Mesenchymal stem cell (in vitro differentiated cells and primary cell): Measurements from ENCODE around the gene THBD.
A peak's percentile ranks its signal among the peaks of the same experiment; 100 is the strongest.

Experiments
- DNase-seq: peaks from one replicate; pipeline ENCODE4 v3.0.0-alpha.2; 2013
- H2AFZ ChIP-seq: one replicate; pipeline ENCODE4 v1.6.1; 2013; ENCODE audit warnings: low read depth, mild to moderate bottlenecking, control low read depth, inconsistent platforms, low read length, moderate library complexity
- H2AK5ac ChIP-seq: 2 replicates; pipeline ENCODE4 v1.6.1; 2013; ENCODE audit warnings: low read length, moderate library complexity, mild to moderate bottlenecking, inconsistent platforms; ENCODE audit not compliant: severe bottlenecking
- H2BK120ac ChIP-seq: one replicate; pipeline ENCODE4 v1.6.1; 2013; ENCODE audit warnings: low read depth, mild to moderate bottlenecking, inconsistent platforms, low read length, moderate library complexity
- H2BK12ac ChIP-seq, 2 experiments: one replicate each; pipeline ENCODE4 v1.6.1; 2013; ENCODE audit warnings: inconsistent platforms in 2 of 2, low read length in 2 of 2, mild to moderate bottlenecking in 2 of 2, moderate library complexity in 2 of 2, control low read depth in 1 of 2
- H2BK15ac ChIP-seq: one replicate; pipeline ENCODE4 v1.6.1; 2013; ENCODE audit warnings: mild to moderate bottlenecking, low read depth, inconsistent platforms; ENCODE audit not compliant: poor library complexity, severe bottlenecking
- H2BK5ac ChIP-seq: 2 replicates; pipeline ENCODE4 v1.6.1; 2013; ENCODE audit warnings: low read depth, mild to moderate bottlenecking, low read length, control low read depth, inconsistent platforms; ENCODE audit not compliant: poor library complexity, severe bottlenecking
- H3K14ac ChIP-seq, 2 experiments: one replicate each; pipeline ENCODE4 v1.6.1; 2013; ENCODE audit warnings: inconsistent platforms in 2 of 2, low read length in 2 of 2, control low read depth in 1 of 2, mild to moderate bottlenecking in 1 of 2, moderate library complexity in 1 of 2
- H3K18ac ChIP-seq, 2 experiments: one replicate each; pipeline ENCODE4 v1.6.1; 2013; ENCODE audit warnings: inconsistent platforms in 2 of 2, low read length in 2 of 2, control low read depth in 1 of 2, low read depth in 1 of 2, mild to moderate bottlenecking in 1 of 2
- H3K23ac ChIP-seq, 2 experiments: one replicate each; pipeline ENCODE4 v1.6.1; 2013; ENCODE audit warnings: inconsistent platforms in 2 of 2, low read length in 2 of 2, mild to moderate bottlenecking in 2 of 2, moderate library complexity in 2 of 2, control low read depth in 1 of 2
- H3K27ac ChIP-seq: 2 replicates; pipeline ENCODE4 v1.5.1; 2013; ENCODE audit warnings: mild to moderate bottlenecking, moderate library complexity, low read length, control low read depth, inconsistent platforms; ENCODE audit not compliant: poor library complexity, severe bottlenecking
- H3K27me3 ChIP-seq, 2 experiments: 2 replicates each; pipeline versions ENCODE4 v1.6.1 to v1.7.0; 2013; ENCODE audit warnings: low read length in 2 of 2, mild to moderate bottlenecking in 2 of 2, moderate library complexity in 2 of 2, control low read depth in 1 of 2, inconsistent platforms in 1 of 2; ENCODE audit not compliant: control insufficient read depth in 1 of 2, insufficient read depth in 1 of 2
- H3K36me3 ChIP-seq, 2 experiments: 2 replicates each; pipeline versions ENCODE4 v1.6.1 to v1.7.0; 2013; ENCODE audit warnings: low read length in 2 of 2, control low read depth in 1 of 2, inconsistent platforms in 1 of 2, low read depth in 1 of 2, mild to moderate bottlenecking in 1 of 2; ENCODE audit not compliant: insufficient read depth in 2 of 2, control insufficient read depth in 1 of 2
- H3K4ac ChIP-seq, 2 experiments: one replicate each; pipeline ENCODE4 v1.6.1; 2013; ENCODE audit warnings: inconsistent platforms in 2 of 2, low read length in 2 of 2, mild to moderate bottlenecking in 2 of 2, moderate library complexity in 2 of 2, control low read depth in 1 of 2, low read depth in 1 of 2
- H3K4me1 ChIP-seq: 2 replicates; pipeline ENCODE4 v1.6.1; 2013; ENCODE audit warnings: low read depth, low read length, control low read depth; ENCODE audit not compliant: control insufficient read depth, insufficient read depth
- H3K4me2 ChIP-seq: 2 replicates; pipeline ENCODE4 v1.6.1; 2013; ENCODE audit warnings: low read length, mild to moderate bottlenecking, inconsistent platforms; ENCODE audit not compliant: poor library complexity, severe bottlenecking
- H3K4me3 ChIP-seq, 2 experiments: 2 replicates each; pipeline versions ENCODE4 v1.5.1 to v1.7.0; 2013; ENCODE audit warnings: low read length in 2 of 2, mild to moderate bottlenecking in 2 of 2, control low read depth in 1 of 2, low read depth in 1 of 2; ENCODE audit not compliant: insufficient read depth in 1 of 2
- H3K79me1 ChIP-seq: replicated peaks from 2 replicates; pipeline ENCODE4 v1.6.1; 2013; ENCODE audit warnings: mild to moderate bottlenecking, control low read depth, low read length, inconsistent platforms; ENCODE audit not compliant: poor library complexity, severe bottlenecking
- H3K9ac ChIP-seq: 2 replicates; pipeline ENCODE4 v1.7.0; 2013; ENCODE audit warnings: mild to moderate bottlenecking, low read length, moderate library complexity
- H3K9me3 ChIP-seq: 2 replicates; pipeline ENCODE4 v1.7.0; 2013; ENCODE audit warnings: mild to moderate bottlenecking, low read length; ENCODE audit not compliant: control insufficient read depth
- H4K8ac ChIP-seq: one replicate; pipeline ENCODE4 v1.6.1; 2013; ENCODE audit warnings: inconsistent platforms, mild to moderate bottlenecking, low read length, moderate library complexity
- H4K91ac ChIP-seq: one replicate; pipeline ENCODE4 v1.6.1; 2013; ENCODE audit warnings: mild to moderate bottlenecking, low read length, inconsistent platforms
- WGBS: methylation state at CpG from one replicate; pipeline ENCODE4 v1.1.7; 2013; ENCODE audit warnings: mixed read lengths; 5-methylcytosine and 5-hydroxymethylcytosine counted together

The THBD gene

DNA sequence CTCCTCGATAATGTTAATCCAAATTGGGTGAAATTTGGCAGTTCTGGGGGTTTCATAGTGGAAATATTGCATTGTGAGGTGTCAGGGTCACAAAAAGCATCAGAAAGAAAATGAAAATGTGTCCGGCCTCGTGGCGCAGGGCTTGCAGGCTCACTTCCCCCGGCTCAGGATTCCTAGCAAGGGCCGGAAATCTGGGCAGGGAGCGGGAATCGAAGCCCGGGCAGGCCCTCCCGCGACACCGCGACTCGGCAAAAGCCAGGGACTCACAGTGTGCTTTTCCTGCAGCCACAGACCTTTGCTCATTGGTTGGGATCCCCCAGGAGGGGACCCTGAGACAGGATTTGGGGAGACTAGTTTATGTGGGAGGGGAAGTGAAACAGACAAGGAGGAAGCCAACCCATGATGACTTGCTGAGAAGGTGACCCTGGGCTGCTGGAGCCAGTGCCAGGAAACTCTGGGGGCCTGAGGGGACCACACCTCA is 37.5 kb upstream of the THBD start:
- no peak overlapping the region for H3K4me2 ChIP-seq
- no peaks in the 10 kb centered on the region for H3K36me3 ChIP-seq
- H3K4ac ChIP-seq: no peak overlapping the region
- no peak overlapping the region for H3K4me3 ChIP-seq
- H3K79me1 ChIP-seq: no peaks in the 10 kb centered on the region
- no peak overlapping the region for H3K23ac ChIP-seq
- no peak overlapping the region for H2BK15ac ChIP-seq
- peaks cover 7 to 10% of the 10 kb centered on the region in 2 experiments for H3K27me3 ChIP-seq
- H3K9ac ChIP-seq: no peak overlapping the region
- H2BK12ac ChIP-seq: no peak overlapping the region
- no peak overlapping the region for H3K18ac ChIP-seq
- H3K14ac ChIP-seq: no peak overlapping the region
- H3K27ac ChIP-seq: no peak overlapping the region
- H3K4me1 ChIP-seq: peaks cover 2% of the 10 kb centered on the region
- H4K91ac ChIP-seq: no peak overlapping the region
- no peak overlapping the region for H4K8ac ChIP-seq
- no peak overlapping the region for H2BK5ac ChIP-seq
- H2AFZ ChIP-seq: no peak overlapping the region
- no peak overlapping the region for H2BK120ac ChIP-seq
- no peak overlapping the region for H2AK5ac ChIP-seq
- DNase-seq: no peak
- WGBS: 90% methylated on average over 14 of the region's 14 CpGs
- H3K9me3 ChIP-seq: no peaks in the 10 kb centered on the region

DNA sequence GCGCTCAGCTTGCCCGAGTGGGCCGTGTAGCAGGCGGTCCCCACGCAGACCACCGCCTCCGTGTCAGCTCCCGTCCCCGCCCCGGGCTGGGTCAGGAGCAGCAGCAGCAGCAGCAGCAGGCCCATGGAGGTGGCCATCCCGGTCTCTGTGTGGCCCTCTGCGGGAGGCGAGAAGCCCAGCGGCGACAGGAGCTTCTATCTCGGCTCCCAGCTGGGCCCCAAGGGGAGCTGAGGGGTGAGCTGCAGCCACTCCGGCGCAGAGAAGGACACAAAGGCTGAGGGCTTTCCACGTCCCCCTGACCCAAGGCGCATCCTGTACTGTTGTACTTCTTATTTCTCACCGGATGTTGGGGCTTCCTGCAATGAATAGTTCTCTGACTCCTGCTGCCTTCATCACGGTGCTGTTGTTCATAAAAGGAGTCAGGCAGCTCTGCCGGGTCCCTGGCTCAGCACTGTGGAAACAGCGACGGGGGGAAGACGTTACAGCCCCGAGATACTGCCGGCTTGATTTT is 36.6 kb upstream of the THBD start, which contains the start of gene CD93:
Gene CD93, minus strand, starts transcription at position 269 of the 511 bp plus-strand sequence. Its CDS starts 132 bp downstream, at position 137.
- no peaks in the 10 kb centered on the region for H3K9me3 ChIP-seq
- no peak within 1 kb of the TSS for H3K23ac ChIP-seq
- no peak within 1 kb of the TSS for H2BK15ac ChIP-seq
- H3K14ac ChIP-seq: no peak within 1 kb of the TSS
- no peak within 1 kb of the TSS for H3K18ac ChIP-seq
- peaks cover 3 to 8% of the 10 kb centered on the region in 2 experiments for H3K27me3 ChIP-seq
- no peak within 1 kb of the TSS for H3K4me2 ChIP-seq
- H2AK5ac ChIP-seq: no peak within 1 kb of the TSS
- H4K8ac ChIP-seq: no peak within 1 kb of the TSS
- H3K27ac ChIP-seq: no peak within 1 kb of the TSS
- no peaks in the 10 kb centered on the region for H3K79me1 ChIP-seq
- no peak within 1 kb of the TSS for H3K9ac ChIP-seq
- WGBS: 78% methylated on average over 27 of the region's 28 CpGs
- no peaks in the 10 kb centered on the region for H3K36me3 ChIP-seq
- no peak within 1 kb of the TSS for H2BK120ac ChIP-seq
- no peak within 1 kb of the TSS for H4K91ac ChIP-seq
- DNase-seq: no peak
- H2AFZ ChIP-seq: peak within 1 kb of the TSS; percentile 2
- peaks cover 2% of the 10 kb centered on the region for H3K4me1 ChIP-seq
- no peak within 1 kb of the TSS for H2BK5ac ChIP-seq
- no peak within 1 kb of the TSS for H3K4ac ChIP-seq
- H2BK12ac ChIP-seq: no peak within 1 kb of the TSS
- no peak within 1 kb of the TSS for H3K4me3 ChIP-seq

DNA sequence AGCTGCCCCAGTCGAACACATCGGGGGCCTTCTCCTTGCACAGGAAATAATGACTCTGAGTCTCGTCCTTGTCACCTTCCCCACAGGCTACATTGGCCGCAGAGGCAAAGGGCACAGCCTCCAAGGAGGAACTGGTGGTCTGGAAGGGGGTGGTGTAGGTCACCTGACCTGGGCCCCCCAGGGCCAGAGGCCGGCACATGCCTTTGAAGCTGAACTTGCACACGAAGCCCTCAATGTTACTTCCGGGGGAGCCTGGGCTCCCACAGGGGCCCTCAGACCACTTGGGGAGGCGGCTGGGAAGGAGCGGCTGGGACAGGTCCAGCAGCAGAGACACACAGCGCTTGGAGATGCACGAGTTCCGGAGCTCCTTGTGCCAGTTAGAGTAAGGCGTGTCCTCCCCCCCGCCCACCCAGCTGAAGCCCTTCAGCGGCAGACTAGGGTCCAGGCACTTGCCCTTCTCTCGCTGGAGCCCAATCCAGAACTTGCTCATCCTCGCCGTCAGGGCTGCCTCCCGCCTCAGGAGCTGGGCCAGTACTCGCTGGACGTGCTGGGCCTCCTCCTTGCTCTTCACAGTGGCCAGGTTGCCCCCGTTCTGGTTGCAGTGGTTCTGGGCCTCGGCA is 36.1 kb upstream of the THBD start:
- Histone ChIP-seq H2AFZ (no peak overlapping the region), H3K23ac (no peak overlapping the region), H4K91ac (no peak overlapping the region), H2BK12ac (no peak overlapping the region), H3K4me2 (no peak overlapping the region), H3K18ac (no peak overlapping the region), H3K14ac (no peak overlapping the region), H2BK5ac (no peak overlapping the region), H3K9ac (no peak overlapping the region), H2BK15ac (no peak overlapping the region), H3K9me3 (no peaks in the 10 kb centered on the region), H3K79me1 (no peaks in the 10 kb centered on the region), H3K4me3 (no peak overlapping the region), H2BK120ac (no peak overlapping the region), H2AK5ac (no peak overlapping the region), H3K36me3 (no peaks in the 10 kb centered on the region), H3K27me3 (peaks cover 3 to 11% of the 10 kb centered on the region in 2 experiments), H4K8ac (no peak overlapping the region), H3K4ac (no peak overlapping the region), H3K27ac (no peak overlapping the region), H3K4me1 (peaks cover 2% of the 10 kb centered on the region)
- 91% methylated on average over 23 of the region's 23 CpGs for WGBS
- DNase-seq: no peak

DNA sequence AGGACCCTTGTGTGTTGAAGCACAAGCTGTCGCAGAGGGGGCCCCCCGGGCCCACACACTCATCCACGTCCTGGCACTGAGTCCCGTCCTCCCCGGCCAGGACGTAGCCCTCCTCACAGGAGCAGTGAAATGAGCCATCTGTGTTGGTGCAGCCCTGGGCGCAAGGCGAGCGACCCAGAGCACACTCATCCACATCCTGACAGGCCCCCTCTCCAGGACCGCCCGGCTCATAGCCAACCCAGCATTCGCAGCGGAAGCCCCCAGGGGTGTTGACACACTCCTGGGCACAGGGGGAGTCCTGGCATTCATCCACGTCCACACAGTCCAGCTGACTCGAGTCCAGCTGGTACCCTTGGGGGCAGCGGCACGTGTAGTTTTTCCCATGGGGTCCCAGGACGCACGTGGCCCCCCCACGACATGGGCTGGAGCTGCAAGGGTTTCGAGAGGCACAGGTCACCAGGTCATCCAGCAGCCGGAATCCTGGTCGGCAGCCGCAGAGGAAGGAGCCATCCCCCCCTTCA is 35.4 kb upstream of the THBD start:
- Histone ChIP-seq H3K18ac (peak overlapping the region in 1 of 2 experiments; percentile 48), H3K9me3 (no peaks in the 10 kb centered on the region), H3K9ac (no peak overlapping the region), H2BK12ac (no peak overlapping the region), H3K14ac (no peak overlapping the region), H2AFZ (no peak overlapping the region), H2BK15ac (peak overlapping the region; percentile 65), H2AK5ac (no peak overlapping the region), H3K27me3 (peaks cover 0 to 11% of the 10 kb centered on the region in 2 experiments), H4K91ac (no peak overlapping the region), H3K36me3 (no peaks in the 10 kb centered on the region), H3K79me1 (no peaks in the 10 kb centered on the region), H3K4me1 (peaks cover 2% of the 10 kb centered on the region), H2BK120ac (no peak overlapping the region), H3K4me2 (no peak overlapping the region), H3K23ac (no peak overlapping the region), H3K27ac (no peak overlapping the region), H2BK5ac (no peak overlapping the region), H3K4ac (no peak overlapping the region), H3K4me3 (peak overlapping the region in 1 of 2 experiments; percentile 20), H4K8ac (no peak overlapping the region)
- no peak for DNase-seq
- WGBS: 84% methylated on average over 24 of the region's 24 CpGs
